Measurements from ENCODE around the gene CBY3.
"Not testable (repeated sequence)": the region's sequence is repeated elsewhere in the genome, so short reads cannot be mapped to it uniquely, and the experiment has no call there.

Gene CBY3

DNA sequence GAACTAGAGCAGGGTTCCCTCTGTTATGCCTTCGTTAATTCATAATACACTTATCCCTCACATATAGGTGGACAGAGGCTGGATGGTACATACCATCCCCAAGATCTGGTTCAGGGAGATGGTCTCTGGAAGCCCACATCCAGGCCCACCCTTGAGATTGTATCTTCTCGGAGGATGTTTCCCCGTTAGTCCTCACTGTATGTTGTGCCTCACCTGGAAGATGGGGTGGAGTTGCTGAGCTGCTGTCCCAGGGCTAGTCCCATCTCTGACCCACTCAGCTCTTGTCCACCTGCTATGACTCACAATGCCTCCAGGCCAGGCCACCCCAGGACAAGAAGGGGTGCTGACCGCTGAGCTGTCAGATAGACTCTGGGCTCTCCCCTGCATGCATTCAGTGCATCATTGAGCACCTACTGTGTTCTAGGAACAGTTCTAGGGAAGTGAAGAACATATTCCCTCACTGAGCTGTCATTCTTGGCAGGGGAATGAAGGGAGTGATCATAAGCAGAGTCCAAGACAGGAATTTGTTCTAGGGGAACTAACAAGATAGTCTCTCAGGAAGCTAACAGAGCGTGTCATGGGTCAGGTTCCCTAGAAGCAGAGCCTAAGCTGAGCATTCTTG, at the start of gene CBY3:
TSS of gene CBY3 (minus strand) at position 255 of the 622 bp plus-strand sequence. CDS start at position 139, 116 bp downstream.
- Mint-ChIP-seq H3K4me1 (ENCODE audit: low read depth) (peaks cover 53% of the 10 kb centered on the region), H3K27me3 (no peaks in the 10 kb centered on the region), H3K9me3 (peaks cover 7% of the 10 kb centered on the region), H3K36me3 (ENCODE audit: low read depth) (peaks cover 14% of the 10 kb centered on the region), H3K27ac (peak within 1 kb of the TSS; percentile 76), H3K4me3 (no peak within 1 kb of the TSS)
- intact Hi-C loops (cut with micrococcal nuclease) = no loop called here

DNA sequence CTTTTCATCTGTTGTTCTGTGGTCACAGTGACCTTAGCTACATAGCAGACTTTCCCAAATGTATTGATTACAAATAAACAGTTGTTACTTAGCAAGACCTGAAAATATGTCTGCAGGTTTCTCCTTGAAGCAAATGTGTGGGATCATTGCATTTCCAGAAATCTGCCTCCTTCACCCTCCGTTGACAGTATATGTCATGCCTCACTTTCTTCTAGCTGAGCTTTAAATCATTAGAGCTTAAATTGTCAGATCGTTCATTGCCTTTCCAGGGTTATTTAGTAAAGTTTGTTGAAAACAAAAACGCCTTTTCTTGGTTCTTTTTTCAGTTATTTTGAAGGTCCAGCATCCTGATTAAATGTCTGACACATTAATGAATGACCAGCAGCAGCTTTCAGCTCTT, 49.5 kb upstream of the CBY3 start:
- intact Hi-C loops (cut with micrococcal nuclease) = loop anchor here (5.0 kb wide), 1 partner anchor 62 kb away; the partner anchor contains the start of gene LTC4S
- Mint-ChIP-seq H3K9me3 (no peaks in the 10 kb centered on the region), H3K36me3 (ENCODE audit: low read depth) (peaks cover 62% of the 10 kb centered on the region), H3K4me3 (no peak overlapping the region), H3K27me3 (no peaks in the 10 kb centered on the region), H3K27ac (peak overlapping the region; percentile 26), H3K4me1 (ENCODE audit: low read depth) (peaks cover 56% of the 10 kb centered on the region)

DNA sequence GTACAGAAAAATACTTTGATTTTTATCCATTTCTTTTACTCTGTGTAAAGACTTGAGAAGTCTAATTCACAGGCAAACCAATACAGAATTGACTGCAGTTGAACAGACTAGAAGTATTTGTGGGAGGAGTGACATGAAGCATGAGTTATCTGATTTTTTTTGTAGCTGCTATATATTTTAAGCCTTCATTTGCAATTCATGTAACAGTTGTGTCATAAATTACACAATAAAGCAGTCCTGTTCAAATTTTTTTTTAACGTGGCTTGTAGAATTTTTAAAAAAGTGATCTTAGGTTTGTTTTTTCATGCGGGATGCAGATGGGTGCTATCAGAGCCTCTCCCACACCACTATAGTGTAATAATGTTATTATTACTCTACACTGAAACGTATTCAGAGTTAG, 48.9 kb upstream of the CBY3 start:
- intact Hi-C loops (cut with micrococcal nuclease) = loop anchor here (5.0 kb wide), 1 partner anchor 63 kb away; the partner anchor contains the start of gene LTC4S
- H3K36me3 Mint-ChIP-seq (ENCODE audit: low read depth) = peaks cover 68% of the 10 kb centered on the region
- H3K4me3 Mint-ChIP-seq = no peak overlapping the region
- H3K9me3 Mint-ChIP-seq = no peaks in the 10 kb centered on the region
- no peaks in the 10 kb centered on the region for H3K27me3 Mint-ChIP-seq
- H3K4me1 Mint-ChIP-seq (ENCODE audit: low read depth) = peaks cover 55% of the 10 kb centered on the region
- H3K27ac Mint-ChIP-seq = no peak overlapping the region

DNA sequence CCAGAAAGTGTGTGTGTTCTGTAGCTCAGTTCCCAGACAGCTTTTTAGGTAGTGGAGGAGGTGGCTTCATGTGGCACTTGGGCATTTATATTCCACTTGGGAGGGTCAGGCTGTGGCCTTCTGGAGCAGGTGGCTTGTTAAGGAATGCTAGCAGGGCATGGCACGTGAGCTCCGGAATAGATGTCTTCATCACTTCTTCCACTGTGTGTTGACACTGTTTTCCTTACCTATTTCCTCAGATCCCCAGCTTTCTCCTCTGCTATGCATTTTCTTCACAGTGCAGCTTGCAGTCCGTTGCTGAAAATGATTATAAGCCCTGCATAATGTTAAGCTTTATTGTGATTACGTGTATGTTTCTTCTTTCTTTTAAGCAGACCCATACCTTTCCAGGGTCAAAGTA, 48.5 kb upstream of the CBY3 start:
- Mint-ChIP-seq H3K27me3 (no peaks in the 10 kb centered on the region), H3K4me1 (ENCODE audit: low read depth) (peaks cover 55% of the 10 kb centered on the region), H3K4me3 (no peak overlapping the region), H3K36me3 (ENCODE audit: low read depth) (peaks cover 72% of the 10 kb centered on the region), H3K9me3 (no peaks in the 10 kb centered on the region), H3K27ac (no peak overlapping the region)
- intact Hi-C loops (cut with micrococcal nuclease) = no loop called here

DNA sequence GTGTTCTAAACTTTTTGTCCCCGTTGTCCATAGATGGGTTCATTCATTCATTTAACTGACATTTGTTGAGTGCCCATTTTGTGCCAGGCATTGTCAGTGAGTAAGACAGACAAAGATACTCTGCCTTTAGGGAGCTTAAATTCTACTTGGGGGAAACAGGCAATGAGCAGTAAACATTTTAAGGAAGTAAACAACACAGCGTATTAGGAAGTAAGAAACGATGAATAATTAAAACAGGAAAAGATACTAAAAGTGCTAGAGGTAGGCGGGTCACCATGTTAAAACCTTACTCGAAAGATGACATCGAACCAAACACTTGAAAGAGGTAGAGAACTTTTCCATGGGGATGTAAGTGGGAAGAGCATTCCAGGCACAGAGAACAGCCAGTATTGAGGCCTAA, 46.3 kb upstream of the CBY3 start:
- Mint-ChIP-seq H3K36me3 (ENCODE audit: low read depth) (peaks cover 94% of the 10 kb centered on the region), H3K27me3 (no peaks in the 10 kb centered on the region), H3K4me1 (ENCODE audit: low read depth) (peaks cover 59% of the 10 kb centered on the region), H3K27ac (peak overlapping the region; percentile 18), H3K9me3 (no peaks in the 10 kb centered on the region), H3K4me3 (no peak overlapping the region)
- intact Hi-C loops (cut with micrococcal nuclease) = no loop called here

DNA sequence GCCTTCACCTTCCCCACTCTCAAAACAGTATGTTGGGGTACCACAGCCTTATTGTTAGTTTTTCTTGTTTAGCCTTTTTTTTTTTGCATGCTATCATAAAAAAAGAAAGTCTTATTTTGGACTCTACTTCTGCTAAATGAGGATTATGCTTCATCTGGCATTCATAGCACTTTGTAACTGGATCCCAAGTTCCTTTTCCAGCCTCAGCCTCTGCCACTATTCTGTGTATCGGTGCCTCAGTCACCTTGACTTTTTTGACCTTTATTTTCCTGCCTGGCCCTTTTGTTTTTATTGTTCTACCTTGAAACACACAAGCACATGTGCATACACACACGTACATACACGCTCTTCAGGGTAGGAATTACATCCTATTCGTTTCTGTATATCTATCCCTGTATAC, 43.3 kb upstream of the CBY3 start:
- H3K9me3 Mint-ChIP-seq = no peaks in the 10 kb centered on the region
- peak overlapping the region; percentile 11 for H3K27ac Mint-ChIP-seq
- intact Hi-C loops (cut with micrococcal nuclease) = no loop called here
- H3K36me3 Mint-ChIP-seq (ENCODE audit: low read depth) = peaks cover 98% of the 10 kb centered on the region
- peaks cover 33% of the 10 kb centered on the region for H3K4me1 Mint-ChIP-seq (ENCODE audit: low read depth)
- H3K4me3 Mint-ChIP-seq = no peak overlapping the region
- no peaks in the 10 kb centered on the region for H3K27me3 Mint-ChIP-seq

DNA sequence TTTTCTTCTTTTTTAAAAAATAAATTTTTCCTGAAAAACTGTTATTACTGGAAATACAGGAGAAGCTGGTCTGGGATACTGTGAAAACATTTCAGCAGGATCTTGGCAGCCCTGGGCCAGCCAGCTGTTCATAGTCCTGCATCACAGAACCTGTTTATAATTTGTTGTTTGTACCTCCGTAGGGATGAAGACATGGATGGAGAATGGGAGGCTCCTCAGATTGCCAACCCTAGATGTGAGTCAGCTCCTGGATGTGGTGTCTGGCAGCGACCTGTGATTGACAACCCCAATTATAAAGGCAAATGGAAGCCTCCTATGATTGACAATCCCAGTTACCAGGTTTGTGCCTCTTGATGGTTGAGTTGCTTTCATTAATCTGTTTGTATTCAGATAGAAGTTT, 39.4 kb upstream of the CBY3 start:
- H3K27me3 Mint-ChIP-seq = no peaks in the 10 kb centered on the region
- no peak overlapping the region for H3K27ac Mint-ChIP-seq
- H3K36me3 Mint-ChIP-seq (ENCODE audit: low read depth) = peaks cover 98% of the 10 kb centered on the region
- no peak overlapping the region for H3K4me3 Mint-ChIP-seq
- intact Hi-C loops (cut with micrococcal nuclease) = no loop called here
- H3K4me1 Mint-ChIP-seq (ENCODE audit: low read depth) = peaks cover 14% of the 10 kb centered on the region
- H3K9me3 Mint-ChIP-seq = no peaks in the 10 kb centered on the region

DNA sequence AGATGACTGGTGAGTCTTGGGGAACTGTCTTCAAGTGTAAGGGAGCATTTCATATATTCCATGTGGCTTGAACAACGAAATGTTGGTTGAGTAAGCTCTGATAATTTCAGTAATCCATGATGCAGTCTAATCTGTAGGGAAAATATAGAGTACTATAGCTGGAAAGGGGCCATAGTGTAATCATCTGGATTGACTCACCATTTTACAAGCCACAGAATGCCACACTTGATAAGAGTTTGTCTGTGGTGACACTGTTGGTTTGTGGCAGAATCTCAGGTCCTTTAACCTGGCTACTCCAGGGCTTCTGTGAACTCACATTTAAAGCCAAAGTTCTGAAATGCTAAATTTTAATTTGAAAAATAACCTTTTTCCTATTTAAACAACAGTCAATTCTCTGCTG, 35.5 kb upstream of the CBY3 start:
- peak overlapping the region; percentile 0 for H3K27ac Mint-ChIP-seq
- H3K4me3 Mint-ChIP-seq = no peak overlapping the region
- intact Hi-C loops (cut with micrococcal nuclease) = no loop called here
- no peaks in the 10 kb centered on the region for H3K9me3 Mint-ChIP-seq
- peaks cover 100% of the 10 kb centered on the region for H3K36me3 Mint-ChIP-seq (ENCODE audit: low read depth)
- H3K27me3 Mint-ChIP-seq = no peaks in the 10 kb centered on the region
- no peaks in the 10 kb centered on the region for H3K4me1 Mint-ChIP-seq (ENCODE audit: low read depth)

DNA sequence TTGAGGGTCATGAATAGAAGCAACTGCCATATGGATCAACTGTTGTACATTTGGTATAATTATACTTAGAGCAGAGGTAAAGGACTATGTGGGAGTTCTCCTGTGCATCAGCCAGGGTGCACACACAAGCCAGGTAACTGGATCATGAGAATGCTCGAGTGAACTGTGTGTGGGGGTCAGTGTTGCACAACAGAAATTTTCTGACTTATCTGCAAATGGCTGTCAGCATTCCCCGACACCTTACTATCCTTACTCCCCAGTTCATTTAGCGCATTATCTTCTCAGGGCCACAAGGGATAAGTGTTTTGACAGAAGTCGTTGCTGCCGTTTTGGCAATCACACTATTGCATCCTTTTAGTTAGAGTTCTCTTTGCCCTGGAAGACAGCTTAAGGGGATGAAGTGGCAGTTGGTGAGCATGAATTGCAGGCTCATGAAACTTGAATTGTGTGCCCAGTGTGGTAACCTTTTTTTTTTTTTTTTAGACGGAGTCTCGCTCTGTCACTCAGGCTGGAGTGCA, 19.6 kb upstream of the CBY3 start:
- peaks cover 50% of the 10 kb centered on the region for H3K4me1 Mint-ChIP-seq (ENCODE audit: low read depth)
- H3K9me3 Mint-ChIP-seq = no peaks in the 10 kb centered on the region
- H3K27ac Mint-ChIP-seq = peak overlapping the region; percentile 99
- intact Hi-C loops (cut with micrococcal nuclease) = loop anchor here (1.0 kb wide), 1 partner anchor 22 kb away; no protein-coding TSS in a partner anchor
- H3K27me3 Mint-ChIP-seq = no peaks in the 10 kb centered on the region
- peaks cover 72% of the 10 kb centered on the region for H3K36me3 Mint-ChIP-seq (ENCODE audit: low read depth)
- H3K4me3 Mint-ChIP-seq = peak overlapping the region; percentile 98

DNA sequence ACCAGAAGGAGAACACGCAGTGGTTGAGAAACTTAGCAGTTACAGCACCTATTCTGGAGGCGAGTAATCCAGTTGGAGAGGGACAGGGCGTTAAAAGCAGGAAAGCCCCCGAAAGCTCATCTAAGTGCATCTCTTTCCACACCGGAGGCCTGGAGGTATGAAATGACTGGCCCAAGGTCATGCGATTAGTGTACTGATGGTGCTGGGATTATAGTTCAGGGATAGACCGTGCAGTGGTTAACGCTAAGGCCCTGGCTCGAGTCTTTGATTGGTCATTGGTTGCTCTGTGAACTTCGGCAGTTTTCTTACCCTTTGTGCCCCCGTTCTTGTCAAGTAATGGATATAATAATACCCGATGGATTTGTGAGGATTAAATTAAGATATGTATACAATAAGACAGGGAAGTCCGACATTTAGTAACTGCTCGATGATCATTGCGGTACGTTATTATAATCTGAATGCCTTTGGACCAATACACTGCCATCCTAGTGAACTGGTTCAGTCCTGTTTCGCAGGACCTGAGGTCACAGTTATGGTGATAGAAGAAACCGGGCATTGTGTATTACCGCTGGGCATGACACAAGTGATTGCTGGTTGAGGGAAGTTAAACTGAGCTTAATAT, 18.9 kb upstream of the CBY3 start:
- peak overlapping the region; percentile 98 for H3K4me3 Mint-ChIP-seq
- H3K27ac Mint-ChIP-seq = peak overlapping the region; percentile 99
- no peaks in the 10 kb centered on the region for H3K9me3 Mint-ChIP-seq
- H3K36me3 Mint-ChIP-seq (ENCODE audit: low read depth) = peaks cover 65% of the 10 kb centered on the region
- intact Hi-C loops (cut with micrococcal nuclease) = loop anchor here (1.0 to 2.0 kb wide), 2 partner anchors 21 to 33 kb away; partner anchors contain the start of gene MAML1
- no peaks in the 10 kb centered on the region for H3K27me3 Mint-ChIP-seq
- H3K4me1 Mint-ChIP-seq (ENCODE audit: low read depth) = peaks cover 49% of the 10 kb centered on the region

DNA sequence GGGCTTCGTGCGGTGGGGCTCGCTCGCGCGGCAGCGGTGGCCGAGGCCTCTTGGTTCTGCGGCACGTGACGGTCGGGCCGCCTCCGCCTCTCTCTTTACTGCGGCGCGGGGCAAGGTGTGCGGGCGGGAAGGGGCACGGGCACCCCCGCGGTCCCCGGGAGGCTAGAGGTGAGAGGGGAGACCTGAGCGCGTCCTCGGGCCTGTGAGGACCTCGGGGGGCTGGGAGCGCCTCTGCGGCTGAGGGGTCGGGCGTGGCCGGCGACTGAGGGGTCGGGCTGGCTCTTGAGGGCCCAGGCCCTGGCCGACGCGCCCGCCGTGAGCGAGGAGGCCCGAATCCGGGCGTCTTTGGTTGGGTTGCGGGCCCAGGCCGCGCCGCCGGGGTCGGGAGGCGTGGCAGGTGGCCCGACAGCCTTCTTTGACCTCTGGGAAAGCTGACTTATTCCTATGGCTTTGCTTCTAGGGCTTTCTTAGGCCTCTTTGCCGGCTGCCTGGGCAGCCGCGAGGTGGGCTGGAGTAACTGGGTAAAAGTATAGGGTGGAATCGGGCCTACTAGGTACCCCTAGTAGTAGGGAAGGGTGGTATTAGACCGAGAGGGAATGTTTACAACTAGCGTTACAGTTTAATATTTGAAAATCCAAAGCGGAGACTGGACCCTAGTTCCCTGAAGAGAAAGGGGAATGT, 18.2 kb upstream of the CBY3 start, which contains the start of gene CANX:
TSS of gene CANX (plus strand) at position 33 of the 681 bp plus-strand sequence. CDS start 6,715 bp downstream, outside the sequence.
- Mint-ChIP-seq H3K9me3 (no peaks in the 10 kb centered on the region), H3K4me1 (ENCODE audit: low read depth) (peaks cover 52% of the 10 kb centered on the region), H3K27ac (peak within 1 kb of the TSS; percentile 99), H3K36me3 (ENCODE audit: low read depth) (peaks cover 58% of the 10 kb centered on the region), H3K27me3 (no peaks in the 10 kb centered on the region), H3K4me3 (peak within 1 kb of the TSS; percentile 98)
- intact Hi-C loops (cut with micrococcal nuclease) = loop anchor here (2.0 kb wide), 1 partner anchor 34 kb away; the partner anchor contains the start of gene MAML1

DNA sequence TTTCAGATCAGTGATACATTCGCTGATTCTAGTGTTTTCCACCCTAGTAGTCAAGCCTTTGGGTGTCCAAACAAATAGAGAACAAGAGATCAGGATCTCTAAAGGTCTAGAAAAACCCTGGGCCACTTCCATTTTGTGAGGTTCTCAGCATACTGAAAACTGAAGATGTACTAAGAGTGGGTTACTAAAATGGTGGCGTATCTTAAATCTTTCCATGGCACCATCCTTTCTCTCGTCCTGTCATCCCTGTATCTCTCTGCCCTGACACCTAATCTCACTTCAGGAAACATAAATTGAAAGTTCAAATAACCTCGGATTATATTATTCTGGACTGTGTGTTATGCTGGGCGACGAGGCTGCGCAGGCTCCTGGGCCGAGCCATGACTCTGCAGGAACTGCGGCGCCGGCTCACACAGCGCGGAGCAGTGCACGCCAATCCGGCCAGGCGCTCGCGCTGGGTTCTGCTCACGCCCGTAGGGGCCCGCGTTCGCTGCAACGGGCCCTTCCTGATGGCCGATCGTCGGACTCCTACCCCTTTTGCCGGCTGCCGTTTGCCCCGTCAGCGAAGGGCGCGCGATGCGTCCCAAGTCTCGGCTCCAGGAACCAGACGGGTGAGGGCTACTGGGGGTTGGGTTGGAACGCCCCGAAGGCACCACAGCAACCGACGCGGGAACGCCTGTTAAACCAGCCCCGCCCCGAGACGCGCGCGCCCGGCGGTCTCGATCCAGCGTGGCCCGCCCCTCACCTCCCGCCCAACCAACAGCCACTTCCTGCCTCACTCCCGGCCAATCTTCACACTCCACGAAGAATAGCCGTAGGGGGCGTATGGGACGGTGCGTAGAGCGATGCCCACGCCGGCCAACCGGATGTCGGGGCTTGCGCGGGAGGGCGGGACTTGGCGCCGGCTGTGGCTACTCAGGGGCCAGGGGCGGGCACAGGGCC, 17.4 kb upstream of the CBY3 start:
- H3K36me3 Mint-ChIP-seq (ENCODE audit: low read depth) = peaks cover 50% of the 10 kb centered on the region
- H3K4me1 Mint-ChIP-seq (ENCODE audit: low read depth) = peaks cover 47% of the 10 kb centered on the region
- peak overlapping the region; percentile 98 for H3K4me3 Mint-ChIP-seq
- intact Hi-C loops (cut with micrococcal nuclease) = loop anchor here (2.0 kb wide), 1 partner anchor 35 kb away; the partner anchor contains the start of gene MAML1
- H3K27me3 Mint-ChIP-seq = no peaks in the 10 kb centered on the region
- peak overlapping the region; percentile 99 for H3K27ac Mint-ChIP-seq
- no peaks in the 10 kb centered on the region for H3K9me3 Mint-ChIP-seq

DNA sequence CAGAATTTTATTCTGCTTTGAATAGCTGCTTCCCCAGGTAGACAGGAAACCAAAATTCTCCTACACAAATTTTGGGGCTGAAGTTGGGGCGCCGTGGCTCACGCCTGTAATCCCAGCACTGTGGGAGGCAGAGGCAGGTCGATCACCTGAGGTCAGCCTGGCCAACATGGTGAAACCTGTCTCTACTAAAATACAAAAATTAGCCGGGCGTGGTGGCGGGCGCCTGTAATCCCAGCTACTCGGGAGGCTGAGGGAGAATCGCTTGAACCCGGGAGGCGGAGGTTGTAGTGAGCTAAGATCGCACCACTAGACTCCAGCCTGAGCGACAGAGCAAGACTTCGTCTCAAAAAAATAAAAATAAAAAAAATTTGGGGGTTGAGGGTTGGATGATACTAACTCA, 16.7 kb upstream of the CBY3 start:
- H3K9me3 Mint-ChIP-seq; intact Hi-C loops (cut with micrococcal nuclease); H3K27me3 Mint-ChIP-seq: not testable (repeated sequence)
- H3K4me3 Mint-ChIP-seq = peak overlapping the region; percentile 13
- peaks cover 40% of the 10 kb centered on the region for H3K4me1 Mint-ChIP-seq (ENCODE audit: low read depth)
- H3K36me3 Mint-ChIP-seq (ENCODE audit: low read depth) = peaks cover 43% of the 10 kb centered on the region
- H3K27ac Mint-ChIP-seq = peak overlapping the region; percentile 99

Measured in dendritic cell treated with granulocyte-macrophage colony-stimulating factor and Interleukin-4, amounts not matched to agents 40 ng/mL and 50 ng/mL, for 4 days (primary cell).